GM06990 (cell line): ENCODE results near the gene SLC25A25.

ENCODE experiments used
- DNase-seq: peaks from one replicate; pipeline ENCODE4 v3.0.0-alpha.2; 2011; ENCODE audit not compliant: insufficient read length; ENCODE audit errors: extremely low read depth
- H3K27me3 ChIP-seq: replicated peaks from 2 replicates; pipeline ENCODE4 v1.6.0; 2011; ENCODE audit warnings: low read length; ENCODE audit not compliant: control insufficient read depth, insufficient read depth
- H3K36me3 ChIP-seq: 2 replicates; pipeline ENCODE4 v1.5.1; 2011; ENCODE audit warnings: low read length; ENCODE audit not compliant: control insufficient read depth, insufficient read depth
- H3K4me3 ChIP-seq: replicated peaks from 2 replicates; pipeline ENCODE4 v1.5.1; 2011; ENCODE audit warnings: low read depth, mild to moderate bottlenecking, control low read depth, low read length
- CTCF ChIP-seq: IDR thresholded peaks from 2 replicates; pipeline ENCODE4 v1.5.1; 2011; ENCODE audit warnings: low read length, control low read depth, mild to moderate bottlenecking, inconsistent platforms; ENCODE audit not compliant: insufficient read depth, poor library complexity, severe bottlenecking

The SLC25A25 gene

GRCh38 chr9:128047231-128047630 is 20.8 kb upstream of the SLC25A25 start:
- H3K27me3 ChIP-seq: no peaks in the 10 kb centered on the region
- H3K4me3 ChIP-seq: no peak overlapping the region
- no peak for DNase-seq
- H3K36me3 ChIP-seq: no peaks in the 10 kb centered on the region
- no peak for TF ChIP-seq CTCF

GRCh38 chr9:128048663-128049062 is 19.4 kb upstream of the SLC25A25 start:
- Histone ChIP-seq H3K27me3 (no peaks in the 10 kb centered on the region), H3K36me3 (no peaks in the 10 kb centered on the region), H3K4me3 (no peak overlapping the region)
- TF ChIP-seq CTCF: no peak
- DNase-seq: no peak

GRCh38 chr9:128049843-128050242 is 18.2 kb upstream of the SLC25A25 start:
- TF ChIP-seq CTCF: no peak
- H3K27me3 ChIP-seq: no peaks in the 10 kb centered on the region; the same call in 1 of the 2 replicates
- no peaks in the 10 kb centered on the region for H3K36me3 ChIP-seq
- DNase-seq: no peak
- no peak overlapping the region for H3K4me3 ChIP-seq

GRCh38 chr9:128051932-128052709 is 15.9 kb upstream of the SLC25A25 start:
- no peak for DNase-seq
- no peak for TF ChIP-seq CTCF

GRCh38 chr9:128053560-128053959 is 14.5 kb upstream of the SLC25A25 start:
- no peak overlapping the region for H3K4me3 ChIP-seq
- TF ChIP-seq CTCF: no peak
- DNase-seq: no peak
- no peaks in the 10 kb centered on the region for H3K36me3 ChIP-seq
- H3K27me3 ChIP-seq: no peaks in the 10 kb centered on the region; the same call in 1 of the 2 replicates

More at GRCh38 chr9:128051932-128052709, 15.9 kb upstream of the SLC25A25 start:
- Histone ChIP-seq H3K36me3 (no peaks in the 10 kb centered on the region), H3K4me3 (no peak overlapping the region), H3K27me3 (no peaks in the 10 kb centered on the region; the same call in 1 of the 2 replicates)
